ENCODE results near the gene TMEM179.

TMEM179 gene

GRCh38 chr14:104554608-104555429, 49.8 kb downstream of the TMEM179 start:
- DNase-seq (ENCODE audit: low spot score): no peak

- no peak for DNase-seq (ENCODE audit: low spot score)
Observed at GRCh38 chr14:104554088-104554607, 50.4 kb downstream of the TMEM179 start.

- no peak for DNase-seq (ENCODE audit: low spot score)
Observed at GRCh38 chr14:104553166-104554087, 51.1 kb downstream of the TMEM179 start.

GRCh38 chr14:104552738-104553125, 51.8 kb downstream of the TMEM179 start:
- no peak for DNase-seq (ENCODE audit: low spot score)

- no peak for DNase-seq (ENCODE audit: low spot score)
Observed at GRCh38 chr14:104551851-104552737, 52.5 kb downstream of the TMEM179 start.

- no peak for DNase-seq (ENCODE audit: low spot score)
Observed at GRCh38 chr14:104550861-104551728, 53.5 kb downstream of the TMEM179 start.

- DNase-seq (ENCODE audit: low spot score): no peak
Observed at GRCh38 chr14:104550340-104550860, 54.2 kb downstream of the TMEM179 start.

GRCh38 chr14:104549536-104550339, 54.8 kb downstream of the TMEM179 start:
- no peak for DNase-seq (ENCODE audit: low spot score)

GRCh38 chr14:104548802-104549535, 55.6 kb downstream of the TMEM179 start:
- DNase-seq (ENCODE audit: low spot score): no peak

- DNase-seq (ENCODE audit: low spot score): no peak
Observed at GRCh38 chr14:104547998-104548700, 56.4 kb downstream of the TMEM179 start.

- DNase-seq (ENCODE audit: low spot score): no peak
Observed at GRCh38 chr14:104547310-104547997, 57.1 kb downstream of the TMEM179 start.

GRCh38 chr14:104546591-104547309, 57.8 kb downstream of the TMEM179 start:
- DNase-seq (ENCODE audit: low spot score): no peak

GRCh38 chr14:104545942-104546501, 58.5 kb downstream of the TMEM179 start:
- DNase-seq (ENCODE audit: low spot score): no peak

GRCh38 chr14:104545151-104545941, 59.2 kb downstream of the TMEM179 start:
- no peak for DNase-seq (ENCODE audit: low spot score)

- DNase-seq (ENCODE audit: low spot score): no peak
Observed at GRCh38 chr14:104544362-104544961, 60.1 kb downstream of the TMEM179 start.

Data from hepatic stellate cell (primary cell).